K562 (cell line): ENCODE results near the gene LRMDA. TPM values are rescaled to one million over a fixed set of nuclear protein-coding genes. Genes with fewer than 3 reads are reported as not detected.

ENCODE experiments used
- ATAC-seq: fragments of 200-7000 bp; cut with Tn5 transposase; 3 replicates; pipeline ENCODE4 v1.9.1; 2020; ENCODE audit warnings: moderate library complexity
- BruUV-seq: library from RNA; stranded (reverse); fragments of 400-500 nt; replicated peaks from 2 replicates; lab custom pipeline; 2021; lab: Mats Ljungman, UMichigan
- CTCF ChIA-PET: fragments of 300-600 bp; formaldehyde crosslinking; extraction: SDS; loops from one replicate; lab custom pipeline; 2021; ENCODE audit warnings: low intra/inter-chr PET ratio; lab: Yijun Ruan, JAX
- POLR2A ChIA-PET: fragments of 300-600, 350-650 bp; sonication (Branson Sonifier 250); formaldehyde crosslinking; extraction: SDS; loops from one replicate; lab custom pipeline; 2021; ENCODE audit warnings: antibody characterized with exemption, inconsistent platforms; lab: Yijun Ruan, JAX
- DNase-seq, 4 experiments: peaks; one replicate each; pipeline versions ENCODE4 v3.0.0 to v3.0.0-alpha.2; 2011 to 2018; ENCODE audit warnings: low spot score in 3 of 4, mixed read lengths in 3 of 4; ENCODE audit errors: extremely low read depth in 1 of 4
- FAIRE-seq: peaks from 2 replicates; lab custom pipeline; 2011; peaks lifted over from hg19 to GRCh38; lab: Jason Lieb, UNC
- H2AFZ ChIP-seq: 2 replicates; pipeline ENCODE4 v1.6.0; 2011; ENCODE audit warnings: low read depth, low read length, control low read depth, inconsistent platforms
- H3K27ac ChIP-seq: fragments of 200-600 bp; 3 replicates; pipeline ENCODE4 v1.8.0; 2011; ENCODE audit warnings: low read depth, mild to moderate bottlenecking, control low read depth, inconsistent platforms, low read length, moderate library complexity, mixed read lengths; ENCODE audit errors: extremely low read depth
- H3K27me3 ChIP-seq, 2 experiments: fragments of 300-600 bp in 1 of 2; 2 replicates in 1 of 2; 3 replicates in 1 of 2; pipeline versions ENCODE4 v1.6.0 to v1.8.0; 2011; ENCODE audit warnings: inconsistent platforms in 2 of 2, low read length in 2 of 2, mild to moderate bottlenecking in 1 of 2, mixed read lengths in 1 of 2, moderate library complexity in 1 of 2; ENCODE audit not compliant: control insufficient read depth in 2 of 2, insufficient read depth in 2 of 2
- H3K36me3 ChIP-seq: fragments of 300-600 bp; 3 replicates; pipeline ENCODE4 v1.8.0; 2011; ENCODE audit warnings: mild to moderate bottlenecking, low read length, inconsistent platforms; ENCODE audit not compliant: control insufficient read depth, insufficient read depth
- H3K4me1 ChIP-seq, 2 experiments: fragments of 200-600 bp in 1 of 2; replicated peaks in 1 of 2; 2 replicates in 1 of 2; 3 replicates in 1 of 2; pipeline versions ENCODE4 v1.5.1 to v1.8.0; 2011; ENCODE audit warnings: inconsistent platforms in 2 of 2, low read length in 2 of 2, mild to moderate bottlenecking in 1 of 2, mixed read lengths in 1 of 2, moderate library complexity in 1 of 2; ENCODE audit not compliant: control insufficient read depth in 2 of 2, insufficient read depth in 2 of 2
- H3K4me2 ChIP-seq: 2 replicates; pipeline ENCODE4 v1.6.1; 2011; ENCODE audit warnings: low read length, control low read depth, inconsistent platforms, mixed read lengths; ENCODE audit not compliant: insufficient read depth
- H3K4me3 ChIP-seq: fragments of 200-600 bp; sonication (generic), shearing (Covaris generic); 2 replicates; pipeline ENCODE4 v1.5.1; 2016; ENCODE audit warnings: control low read depth, inconsistent platforms
- H3K79me2 ChIP-seq: fragments of 200-600 bp; 3 replicates; pipeline ENCODE4 v1.8.0; 2011; ENCODE audit warnings: low read length, inconsistent platforms; ENCODE audit not compliant: control insufficient read depth, insufficient read depth
- H3K9ac ChIP-seq, 2 experiments: 2 replicates each; pipeline versions ENCODE4 v1.6.0 to v1.6.1; 2011; ENCODE audit warnings: low read depth in 2 of 2, low read length in 2 of 2, control low read depth in 1 of 2, inconsistent platforms in 1 of 2, mild to moderate bottlenecking in 1 of 2, mixed read lengths in 1 of 2; ENCODE audit not compliant: insufficient read depth in 1 of 2
- H3K9me1 ChIP-seq: one replicate; pipeline ENCODE4 v1.6.0; 2011; ENCODE audit warnings: inconsistent platforms, mild to moderate bottlenecking, low read length, moderate library complexity; ENCODE audit not compliant: control insufficient read depth, insufficient read depth
- H3K9me3 ChIP-seq: replicated peaks from 2 replicates; pipeline ENCODE4 v1.5.1; 2011; ENCODE audit warnings: low read depth, low read length, inconsistent platforms; ENCODE audit not compliant: control insufficient read depth, insufficient read depth
- H4K20me1 ChIP-seq: replicated peaks from 2 replicates; pipeline ENCODE4 v1.6.1; 2011; ENCODE audit warnings: low read length, inconsistent platforms, mixed read lengths; ENCODE audit not compliant: control insufficient read depth, insufficient read depth
- BRD4 ChIP-seq: fragments of 200-600 bp; sonication (generic); IDR thresholded peaks from 2 replicates; pipeline ENCODE4 v1.6.1; 2017; ENCODE audit warnings: inconsistent platforms
- KLF6 ChIP-seq: fragments of 250-450 bp; sonication (Bioruptor Pico); IDR thresholded peaks from 2 replicates; pipeline ENCODE4 v1.4.0; 2020; ENCODE audit warnings: mild to moderate bottlenecking, moderate library complexity, borderline replicate concordance
- MITF ChIP-seq: IDR thresholded peaks from 2 replicates; pipeline ENCODE4 v1.6.1; 2014; ENCODE audit warnings: antibody characterized with exemption
- MTA3 ChIP-seq: fragments of 450-650 bp; formaldehyde crosslinking; IDR thresholded peaks from 2 replicates; pipeline ENCODE4 v1.6.1; 2017; ENCODE audit warnings: mild to moderate bottlenecking, borderline replicate concordance
- NCOR1 ChIP-seq: fragments of 450-650 bp; IDR thresholded peaks from 2 replicates; pipeline ENCODE4 v1.6.1; 2016; ENCODE audit warnings: mild to moderate bottlenecking, moderate library complexity
- SAP30 ChIP-seq: fragments of 200-600 bp; sonication (generic); IDR thresholded peaks from 2 replicates; pipeline ENCODE4 v1.6.1; 2012; ENCODE audit warnings: borderline replicate concordance, low read depth, mild to moderate bottlenecking, moderate library complexity, low read length, control low read depth, inconsistent platforms; ENCODE audit not compliant: insufficient read depth, poor library complexity, severe bottlenecking
- TAF15 ChIP-seq: fragments of 200-400 bp; formaldehyde crosslinking; IDR thresholded peaks from 2 replicates; pipeline ENCODE4 v1.6.1; 2017; ENCODE audit warnings: mild to moderate bottlenecking, low read depth, low read length, moderate library complexity
- TOE1 ChIP-seq, 2 experiments: fragments of 450-650 bp in 1 of 2; sonication (generic) in 1 of 2; formaldehyde crosslinking in 1 of 2; IDR thresholded peaks; 2 replicates each; pipeline versions ENCODE4 v1.7.1 to v1.8.0; 2016 to 2022; ENCODE audit warnings: borderline replicate concordance in 2 of 2, mild to moderate bottlenecking in 2 of 2, antibody characterized with exemption in 1 of 2, inconsistent platforms in 1 of 2, low read depth in 1 of 2, missing genetic modification reagents in 1 of 2, moderate library complexity in 1 of 2
- ZFP91 ChIP-seq: sonication (generic); formaldehyde crosslinking; IDR thresholded peaks from 2 replicates; pipeline ENCODE4 v1.8.0; 2022; ENCODE audit warnings: mild to moderate bottlenecking, missing genetic modification reagents
- ZNF175 ChIP-seq: fragments of 200-800 bp; sonication (Bioruptor generic); IDR thresholded peaks from 2 replicates; pipeline ENCODE4 v1.6.1; 2016; ENCODE audit warnings: low read depth, mild to moderate bottlenecking, missing genetic modification characterization, missing compliant biosample characterization
- ZNF76 ChIP-seq: fragments of 250-450 bp; sonication (Bioruptor Pico); IDR thresholded peaks from 2 replicates; pipeline ENCODE4 v1.4.0; 2020; ENCODE audit warnings: mild to moderate bottlenecking, moderate library complexity, borderline replicate concordance
- WGBS: fragments of 100-300 bp; shearing (Covaris generic); methylation state at CpG from one replicate; pipeline ENCODE4 v1.1.6; 2016; ENCODE audit warnings: low coverage, mixed read lengths; ENCODE audit not compliant: insufficient coverage; ENCODE audit errors: missing lambda C conversion rate; 5-methylcytosine and 5-hydroxymethylcytosine counted together
- in situ Hi-C: fragments of 300-500 bp; cut with MboI; formaldehyde crosslinking; loops from 4 replicates; pipeline ENCODE4 v1.15.0; 2018; ENCODE audit warnings: inconsistent platforms, mixed read lengths
- intact Hi-C: fragments of 100-400 bp; cut with micrococcal nuclease; formaldehyde crosslinking; loops from 2 replicates; pipeline ENCODE4 v1.14.2; 2022
- polyA plus RNA-seq, 8 experiments: library from polyadenylated mRNA; depleted of rRNA in 4 of 8; stranded (reverse) in 5 of 8; unstranded in 3 of 8; fragments of >200 nt; fragmentation: Nextera tagmentation in 2 of 8; fragmentation: Illumina TruSeq in 1 of 8; extraction: Ambion mirVana in 2 of 8; extraction: Trizol in 1 of 8; gene quantifications; 2 replicates each; pipeline versions ENCODE4 v1.2.1 to v1.2.3, GENCODE V29; 2011 to 2014; ENCODE audit warnings: inconsistent platforms in 1 of 8, missing spikeins in 1 of 8
- total RNA-seq, 7 experiments: library from RNA; depleted of rRNA in 6 of 7; stranded (reverse); fragments of >200 nt in 6 of 7; fragmentation: Illumina TruSeq in 2 of 7; extraction: Trizol in 2 of 7; gene quantifications; 2 replicates each; pipeline versions ENCODE4 v1.2.1 to v1.2.3, GENCODE V29; 2011 to 2021; ENCODE audit warnings: low replicate concordance in 1 of 7
- TF ChIP-seq, protein P1 (sequence below): fragments of 150-350 bp; IDR thresholded peaks from 2 replicates; pipeline ENCODE4 v1.6.1; 2014; ENCODE audit warnings: low read depth, mild to moderate bottlenecking, low read length, borderline replicate concordance
- TF ChIP-seq, protein P2 (sequence below): fragments of 450-650 bp; IDR thresholded peaks from 2 replicates; pipeline ENCODE4 v1.6.1; 2016

Gene LRMDA
- total and polyA plus RNA-seq, 9 of the 15 experiments (the other 6 are each of a cell fraction or from before 2014, with no cell fraction given) = 0.25 TPM; not detected in 8

DNA sequence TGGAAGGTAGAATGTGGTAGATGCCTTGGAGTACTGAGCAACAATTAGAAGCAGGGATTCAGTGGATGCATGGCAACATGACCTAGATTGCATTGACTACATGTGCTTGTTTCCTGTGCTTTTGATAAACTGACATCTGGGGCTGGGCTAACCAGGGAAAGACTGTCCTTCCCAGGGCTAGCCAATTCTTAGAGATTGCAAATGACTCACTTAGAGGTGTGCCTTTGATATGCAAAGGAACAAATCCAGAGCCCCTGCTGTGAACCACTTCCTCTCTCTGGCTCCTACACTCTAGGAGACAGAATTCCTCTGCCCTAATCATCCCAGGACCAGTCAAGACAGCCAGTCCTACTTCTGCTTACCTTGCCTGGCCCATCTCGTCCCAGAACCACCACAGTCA lies 651.5 kb downstream of the LRMDA start:
- Histone ChIP-seq H3K27ac (no peak overlapping the region), H3K4me3 (no peak overlapping the region), H3K36me3 (no peaks in the 10 kb centered on the region), H2AFZ (no peak overlapping the region), H3K79me2 (no peaks in the 10 kb centered on the region), H3K4me2 (no peak overlapping the region), H4K20me1 (no peaks in the 10 kb centered on the region), H3K4me1 (no peaks in the 10 kb centered on the region), H3K27me3 (no peaks in the 10 kb centered on the region), H3K9me1 (no peaks in the 10 kb centered on the region), H3K9ac (no peak overlapping the region), H3K9me3 (no peaks in the 10 kb centered on the region)
- in situ Hi-C loops = no loop called here
- no TSS peak for BruUV-seq
- intact Hi-C loops = no loop called here
- DNase-seq = no peak
- POLR2A ChIA-PET = no interaction called here
- 0% methylated on average over 1 of the region's 1 CpG for WGBS
- no peak for ATAC-seq
- CTCF ChIA-PET = no interaction called here
- no peak for FAIRE-seq
- TF ChIP-seq ZFP91 (CRISPR knock-in tag) = no peak
- no peak for TF ChIP-seq ZNF76
- TF ChIP-seq MTA3 = no peak
- TF ChIP-seq TAF15 = no peak
- TF ChIP-seq, protein P1, sequence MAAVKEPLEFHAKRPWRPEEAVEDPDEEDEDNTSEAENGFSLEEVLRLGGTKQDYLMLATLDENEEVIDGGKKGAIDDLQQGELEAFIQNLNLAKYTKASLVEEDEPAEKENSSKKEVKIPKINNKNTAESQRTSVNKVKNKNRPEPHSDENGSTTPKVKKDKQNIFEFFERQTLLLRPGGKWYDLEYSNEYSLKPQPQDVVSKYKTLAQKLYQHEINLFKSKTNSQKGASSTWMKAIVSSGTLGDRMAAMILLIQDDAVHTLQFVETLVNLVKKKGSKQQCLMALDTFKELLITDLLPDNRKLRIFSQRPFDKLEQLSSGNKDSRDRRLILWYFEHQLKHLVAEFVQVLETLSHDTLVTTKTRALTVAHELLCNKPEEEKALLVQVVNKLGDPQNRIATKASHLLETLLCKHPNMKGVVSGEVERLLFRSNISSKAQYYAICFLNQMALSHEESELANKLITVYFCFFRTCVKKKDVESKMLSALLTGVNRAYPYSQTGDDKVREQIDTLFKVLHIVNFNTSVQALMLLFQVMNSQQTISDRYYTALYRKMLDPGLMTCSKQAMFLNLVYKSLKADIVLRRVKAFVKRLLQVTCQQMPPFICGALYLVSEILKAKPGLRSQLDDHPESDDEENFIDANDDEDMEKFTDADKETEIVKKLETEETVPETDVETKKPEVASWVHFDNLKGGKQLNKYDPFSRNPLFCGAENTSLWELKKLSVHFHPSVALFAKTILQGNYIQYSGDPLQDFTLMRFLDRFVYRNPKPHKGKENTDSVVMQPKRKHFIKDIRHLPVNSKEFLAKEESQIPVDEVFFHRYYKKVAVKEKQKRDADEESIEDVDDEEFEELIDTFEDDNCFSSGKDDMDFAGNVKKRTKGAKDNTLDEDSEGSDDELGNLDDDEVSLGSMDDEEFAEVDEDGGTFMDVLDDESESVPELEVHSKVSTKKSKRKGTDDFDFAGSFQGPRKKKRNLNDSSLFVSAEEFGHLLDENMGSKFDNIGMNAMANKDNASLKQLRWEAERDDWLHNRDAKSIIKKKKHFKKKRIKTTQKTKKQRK = no peak
- TF ChIP-seq TOE1 (IDR thresholded peaks at IDR 0.05; ENCODE audit: borderline replicate concordance) = no peak
- no peak for TF ChIP-seq TOE1 (CRISPR knock-in tag; IDR thresholded peaks at IDR 0.05; ENCODE audit: borderline replicate concordance, low read depth)
- TF ChIP-seq KLF6 (CRISPR knock-in tag) = no peak
- no peak for TF ChIP-seq BRD4
- TF ChIP-seq SAP30 = no peak
- no peak for TF ChIP-seq ZNF175 (CRISPR knock-in tag)
- TF ChIP-seq NCOR1 = no peak
- TF ChIP-seq MITF = no peak
- TF ChIP-seq, protein P2, sequence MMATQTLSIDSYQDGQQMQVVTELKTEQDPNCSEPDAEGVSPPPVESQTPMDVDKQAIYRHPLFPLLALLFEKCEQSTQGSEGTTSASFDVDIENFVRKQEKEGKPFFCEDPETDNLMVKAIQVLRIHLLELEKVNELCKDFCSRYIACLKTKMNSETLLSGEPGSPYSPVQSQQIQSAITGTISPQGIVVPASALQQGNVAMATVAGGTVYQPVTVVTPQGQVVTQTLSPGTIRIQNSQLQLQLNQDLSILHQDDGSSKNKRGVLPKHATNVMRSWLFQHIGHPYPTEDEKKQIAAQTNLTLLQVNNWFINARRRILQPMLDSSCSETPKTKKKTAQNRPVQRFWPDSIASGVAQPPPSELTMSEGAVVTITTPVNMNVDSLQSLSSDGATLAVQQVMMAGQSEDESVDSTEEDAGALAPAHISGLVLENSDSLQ = no peak
